GM19452 (cell line): ENCODE measurements around the gene DNAH12.
"Not testable (repeated sequence)": the region's sequence is repeated elsewhere in the genome, so short reads cannot be mapped to it uniquely, and the experiment has no call there.

Source experiments
- ATAC-seq: cut with Tn5 transposase; IDR thresholded peaks from one replicate; pipeline ENCODE4 v1.9.1; 2021; ENCODE audit not compliant: unreplicated experiment

Gene DNAH12

GRCh38 chr3:57545636-57546268, 1.6 kb upstream of the DNAH12 start:
- ATAC-seq, result no peak

GRCh38 chr3:57538465-57538864, 5.7 kb downstream of the DNAH12 start:
- no peak for ATAC-seq

GRCh38 chr3:57530071-57530608, 14.0 kb downstream of the DNAH12 start:
- no peak for ATAC-seq

- ATAC-seq, result no peak
Observed at GRCh38 chr3:57518276-57518915, 25.7 kb downstream of the DNAH12 start.

GRCh38 chr3:57512166-57512565, 32.0 kb downstream of the DNAH12 start:
- ATAC-seq, result no peak

GRCh38 chr3:57505901-57506300, 38.2 kb downstream of the DNAH12 start:
- no peak for ATAC-seq

GRCh38 chr3:57500506-57500905, 43.6 kb downstream of the DNAH12 start:
- no peak for ATAC-seq

GRCh38 chr3:57497904-57498303, 46.2 kb downstream of the DNAH12 start:
- no peak for ATAC-seq

GRCh38 chr3:57484563-57484962, 59.6 kb downstream of the DNAH12 start:
- ATAC-seq, result no peak

GRCh38 chr3:57477193-57477592, 67.0 kb downstream of the DNAH12 start:
- ATAC-seq, result not testable (repeated sequence)

- no peak for ATAC-seq
Observed at GRCh38 chr3:57464801-57465200, 79.3 kb downstream of the DNAH12 start.

GRCh38 chr3:57464011-57464410, 80.1 kb downstream of the DNAH12 start:
- ATAC-seq, result no peak

- no peak for ATAC-seq
Observed at GRCh38 chr3:57451150-57451846, 92.8 kb downstream of the DNAH12 start.

GRCh38 chr3:57449276-57449847, 94.8 kb downstream of the DNAH12 start:
- ATAC-seq, result not testable (repeated sequence)

GRCh38 chr3:57448489-57448888, 95.7 kb downstream of the DNAH12 start:
- ATAC-seq, result not testable (repeated sequence)

- no peak for ATAC-seq
Observed at GRCh38 chr3:57446318-57446841, 97.8 kb downstream of the DNAH12 start.

- no peak for ATAC-seq
Observed at GRCh38 chr3:57444469-57444868, 99.7 kb downstream of the DNAH12 start.

GRCh38 chr3:57440144-57440543, 104.0 kb downstream of the DNAH12 start:
- ATAC-seq, result not testable (repeated sequence)

- not testable (repeated sequence) for ATAC-seq
Observed at GRCh38 chr3:57438460-57438859, 105.7 kb downstream of the DNAH12 start.

- ATAC-seq, result no peak
Observed at GRCh38 chr3:57436195-57436761, 107.9 kb downstream of the DNAH12 start.

GRCh38 chr3:57434041-57434440, 110.1 kb downstream of the DNAH12 start:
- ATAC-seq, result no peak
